Activated CD4-positive, alpha-beta T cell treated with anti-CD3 and anti-CD28 coated beads, Interleukin-2, amount 50 U/mL, for 4 hours (primary cell): ENCODE results near the gene COX4I1.
"Not testable (repeated sequence)": the region's sequence is repeated elsewhere in the genome, so short reads cannot be mapped to it uniquely, and the experiment has no call there.

Experiments
- DNase-seq, 2 experiments: peaks; one replicate each; pipeline ENCODE4 v3.0.0-alpha.2; 2020

COX4I1 gene

DNA sequence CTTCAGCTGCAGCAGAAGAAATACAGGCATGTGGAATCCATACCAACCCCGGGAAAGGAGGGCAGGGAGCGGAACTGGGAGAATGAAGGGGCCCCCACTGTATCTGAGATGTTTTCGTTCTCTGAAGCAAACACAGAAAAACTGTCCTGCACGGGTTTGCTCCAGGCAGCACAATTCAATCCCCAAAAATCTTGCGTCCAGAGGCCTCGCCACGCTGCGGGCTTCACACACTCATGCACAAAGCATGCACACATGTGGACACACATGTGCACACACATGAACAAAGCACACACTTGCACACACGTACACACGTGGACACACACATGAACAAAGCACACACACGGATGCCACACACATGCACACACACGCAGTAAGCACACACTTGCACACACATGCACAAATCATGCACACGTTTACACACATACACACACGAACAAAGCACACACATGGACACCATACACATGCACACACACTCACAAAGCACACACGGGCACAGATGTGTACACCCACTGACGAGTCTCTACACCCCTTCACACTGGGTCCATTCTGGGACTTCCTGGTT is 27.3 kb downstream of the COX4I1 start:
- DNase-seq = no peak

DNA sequence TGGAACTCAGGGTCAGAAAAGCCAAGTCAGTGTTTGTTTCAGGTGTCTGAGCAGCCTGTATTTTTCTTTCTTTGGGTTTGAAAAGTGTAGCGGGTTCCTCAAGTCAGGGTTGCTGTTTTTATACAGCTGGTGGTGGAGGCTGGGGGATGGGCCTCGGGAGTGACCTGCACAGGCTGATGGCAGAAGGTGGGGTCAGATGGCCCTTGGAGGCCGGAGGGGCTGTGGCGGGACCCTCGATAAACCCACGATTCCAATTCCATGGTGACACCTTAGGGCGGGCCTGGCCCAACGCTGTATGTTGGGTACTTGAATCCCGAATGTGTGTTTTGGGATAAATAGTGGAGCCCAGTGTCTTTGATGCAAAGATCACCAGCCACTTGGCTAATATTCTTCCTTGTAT is 28.7 kb downstream of the COX4I1 start:
- DNase-seq = no peak

DNA sequence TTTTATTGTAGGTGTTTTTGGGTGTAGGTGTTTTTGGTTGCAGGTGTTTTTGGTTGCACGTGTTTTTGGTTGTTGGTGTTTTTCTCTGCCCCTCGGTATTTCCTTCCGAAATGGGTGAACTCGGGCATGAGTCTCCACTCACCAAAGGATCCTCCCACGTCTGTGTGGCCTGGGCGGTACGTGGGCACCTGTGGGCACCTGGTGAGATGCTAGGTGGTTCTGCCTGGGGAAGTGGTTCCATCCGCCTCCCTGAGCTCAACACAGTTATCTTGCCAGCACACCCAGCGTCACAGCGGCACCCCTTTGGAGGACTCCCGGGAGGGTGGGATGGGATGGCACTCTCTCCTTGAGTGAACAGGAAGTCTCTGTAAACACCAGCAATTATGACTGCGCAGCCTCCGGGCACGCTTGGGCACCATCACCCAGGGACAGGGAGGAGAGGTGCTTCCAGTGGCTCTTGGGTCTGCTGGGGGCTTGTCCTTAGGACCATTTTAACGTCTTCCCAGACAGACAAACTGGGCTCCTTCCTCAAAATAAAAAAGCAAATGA is 29.8 kb downstream of the COX4I1 start:
- DNase-seq = no peak

DNA sequence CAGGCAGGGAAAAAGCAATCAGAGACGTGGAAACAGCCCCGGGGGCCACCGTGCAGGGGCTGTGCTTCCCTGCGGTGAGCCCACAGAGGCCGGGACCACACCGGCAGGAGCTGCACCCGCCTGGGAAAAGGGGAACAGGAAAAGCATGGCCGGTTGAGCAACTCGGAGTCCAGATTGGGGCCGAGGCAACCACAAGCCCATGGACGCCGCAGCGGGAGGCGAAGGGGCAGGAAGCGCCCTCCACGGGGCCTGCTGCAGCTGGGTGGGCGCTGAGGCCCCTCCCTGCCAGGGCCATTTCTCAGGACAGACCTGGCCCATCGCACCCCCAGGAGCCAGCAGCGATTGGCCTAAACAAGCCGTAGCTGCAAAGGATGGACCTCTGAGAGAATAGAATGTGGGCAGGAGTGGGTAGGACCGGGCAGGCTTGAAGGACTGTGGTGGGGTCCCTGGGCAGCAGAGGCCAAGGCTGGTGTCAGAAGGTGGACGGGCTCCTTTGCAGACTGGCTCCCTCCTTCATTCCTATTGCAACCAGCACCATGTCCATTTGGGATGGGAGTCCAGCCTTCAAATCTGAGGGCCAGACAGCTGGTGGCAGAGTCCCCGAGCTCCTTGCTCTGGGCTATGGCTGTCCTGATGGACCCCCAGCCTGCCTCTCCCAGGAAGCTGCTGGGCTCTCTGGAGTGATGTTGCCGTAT is 30.4 kb downstream of the COX4I1 start:
- DNase-seq = no peak

DNA sequence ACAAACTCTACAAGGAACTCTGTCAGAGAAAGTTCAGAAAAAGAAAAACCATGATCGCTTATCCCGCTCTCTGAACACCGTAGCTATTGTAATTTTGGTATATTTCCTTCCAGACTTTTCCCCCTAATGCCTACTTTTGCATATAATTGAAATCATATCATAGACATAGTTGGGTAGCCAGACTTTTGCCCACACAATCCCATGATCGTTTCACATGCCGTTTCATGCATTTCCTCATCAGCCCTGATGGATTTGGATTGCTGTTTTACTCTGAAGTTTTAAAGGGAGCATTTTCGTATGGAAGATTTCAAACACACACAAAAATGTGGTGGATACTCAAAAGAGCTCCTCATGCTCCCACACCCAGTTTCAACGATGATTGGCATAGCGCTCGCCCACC is 31.3 kb downstream of the COX4I1 start:
- DNase-seq = no peak

DNA sequence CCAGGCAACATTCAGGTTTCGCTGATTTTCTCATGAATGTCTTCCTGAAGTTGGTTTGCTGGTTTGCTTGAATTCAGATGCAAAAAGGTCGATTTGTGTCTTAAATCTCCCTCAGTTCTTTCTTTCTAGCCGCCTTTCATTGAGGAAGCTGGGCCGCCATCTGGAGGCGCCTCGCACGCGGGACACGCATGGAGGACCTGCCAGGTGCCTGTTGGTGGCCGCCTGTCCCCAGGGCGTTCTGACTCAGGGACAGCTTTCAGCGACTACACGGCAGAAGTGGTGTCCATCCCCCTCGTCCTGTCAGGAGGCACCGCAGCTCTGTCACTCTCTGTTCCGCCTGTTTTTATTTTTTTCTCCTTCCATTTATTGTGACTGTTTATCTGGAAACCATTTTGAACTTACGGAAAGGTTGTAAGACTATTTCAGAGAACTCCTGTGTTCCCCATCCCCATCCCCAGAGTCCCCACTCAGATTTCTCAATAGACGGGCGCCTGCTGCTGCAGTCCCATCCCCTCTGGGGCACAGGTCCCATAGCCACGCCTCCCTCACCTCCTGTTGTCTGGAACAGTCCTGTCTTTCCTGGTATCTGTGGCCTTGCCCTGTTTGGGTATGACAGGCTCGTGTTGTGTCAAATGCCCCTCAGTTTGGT is 33.2 kb downstream of the COX4I1 start:
- no peak for DNase-seq

DNA sequence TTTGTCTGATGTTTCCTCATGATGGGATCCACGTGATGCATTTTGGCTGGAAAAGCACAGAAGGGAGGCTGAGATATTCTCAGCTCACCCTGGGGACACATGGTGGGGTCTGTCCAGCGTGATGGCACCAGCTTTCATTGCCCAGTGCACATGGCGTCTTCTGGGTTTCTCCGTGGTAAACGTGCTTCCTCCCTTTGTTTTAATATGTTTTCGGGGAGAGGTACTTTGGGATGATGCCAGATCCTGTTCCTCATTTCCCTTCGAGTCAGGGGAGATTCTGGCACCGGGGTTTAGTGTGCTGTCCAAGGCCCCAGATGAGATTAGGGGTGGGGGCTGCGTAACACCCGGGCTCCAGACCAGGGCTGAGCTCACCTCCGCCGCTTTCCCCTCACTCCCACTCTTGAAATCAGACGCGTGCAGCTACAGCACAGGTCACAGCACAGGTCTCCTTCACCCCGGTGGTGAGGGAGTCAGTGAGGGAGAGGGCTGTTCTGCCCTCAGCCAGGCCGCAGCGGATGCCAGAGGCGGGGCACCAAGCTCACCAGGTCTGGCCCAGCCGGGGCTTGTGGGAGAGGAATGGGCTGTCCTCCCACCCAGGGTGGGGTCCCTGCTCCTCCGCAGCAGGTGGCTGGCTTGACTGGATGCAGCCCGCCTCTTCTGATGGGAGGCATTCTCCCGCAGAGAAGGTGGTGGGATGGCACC is 33.9 kb downstream of the COX4I1 start:
- DNase-seq = no peak

DNA sequence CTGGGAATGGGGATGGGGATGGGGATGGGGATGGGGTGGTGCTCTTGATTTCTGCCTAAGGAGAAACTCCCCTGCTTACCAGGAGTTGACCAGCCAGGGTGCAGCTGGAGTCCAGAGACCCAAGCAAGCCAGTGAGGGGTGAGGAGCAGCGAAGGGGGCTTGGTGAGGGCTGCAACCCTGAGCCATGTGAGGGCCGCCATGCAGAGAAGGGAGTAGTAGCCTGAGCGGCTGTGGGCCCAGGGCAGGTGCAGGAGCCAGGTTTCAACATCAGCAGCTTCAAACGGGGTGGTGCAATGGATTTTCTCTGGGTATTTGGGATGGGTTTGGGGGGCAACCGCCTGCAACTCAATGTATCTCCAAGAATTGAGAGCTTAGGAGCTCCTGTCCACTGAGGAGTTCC is 35.2 kb downstream of the COX4I1 start:
- no peak for DNase-seq

DNA sequence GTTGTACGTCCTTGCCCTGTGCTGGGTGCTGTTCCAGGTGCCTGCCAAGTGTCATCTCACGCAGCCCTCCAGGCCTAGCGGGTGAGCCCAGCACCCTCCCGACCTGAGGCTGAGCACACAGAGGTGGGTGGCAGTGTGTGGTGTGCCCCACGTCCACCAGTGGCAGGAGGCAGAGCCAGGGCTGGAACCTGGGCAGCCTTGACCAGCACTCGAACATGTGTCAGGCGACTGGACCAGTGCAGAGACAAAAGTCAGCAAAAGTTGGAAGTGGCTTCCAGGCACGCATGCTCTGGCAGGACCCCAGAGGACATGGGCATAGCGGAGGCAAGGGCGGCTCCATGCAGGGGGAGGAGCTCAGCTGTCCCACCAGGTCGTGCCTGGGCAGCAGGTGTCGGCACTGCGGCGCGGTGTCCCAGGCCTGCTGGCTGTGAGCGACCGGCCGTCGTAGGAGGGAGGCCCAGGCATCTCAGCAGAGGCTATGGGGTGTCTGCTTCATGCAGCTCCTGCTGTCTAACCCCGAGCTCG is 35.8 kb downstream of the COX4I1 start:
- no peak for DNase-seq

DNA sequence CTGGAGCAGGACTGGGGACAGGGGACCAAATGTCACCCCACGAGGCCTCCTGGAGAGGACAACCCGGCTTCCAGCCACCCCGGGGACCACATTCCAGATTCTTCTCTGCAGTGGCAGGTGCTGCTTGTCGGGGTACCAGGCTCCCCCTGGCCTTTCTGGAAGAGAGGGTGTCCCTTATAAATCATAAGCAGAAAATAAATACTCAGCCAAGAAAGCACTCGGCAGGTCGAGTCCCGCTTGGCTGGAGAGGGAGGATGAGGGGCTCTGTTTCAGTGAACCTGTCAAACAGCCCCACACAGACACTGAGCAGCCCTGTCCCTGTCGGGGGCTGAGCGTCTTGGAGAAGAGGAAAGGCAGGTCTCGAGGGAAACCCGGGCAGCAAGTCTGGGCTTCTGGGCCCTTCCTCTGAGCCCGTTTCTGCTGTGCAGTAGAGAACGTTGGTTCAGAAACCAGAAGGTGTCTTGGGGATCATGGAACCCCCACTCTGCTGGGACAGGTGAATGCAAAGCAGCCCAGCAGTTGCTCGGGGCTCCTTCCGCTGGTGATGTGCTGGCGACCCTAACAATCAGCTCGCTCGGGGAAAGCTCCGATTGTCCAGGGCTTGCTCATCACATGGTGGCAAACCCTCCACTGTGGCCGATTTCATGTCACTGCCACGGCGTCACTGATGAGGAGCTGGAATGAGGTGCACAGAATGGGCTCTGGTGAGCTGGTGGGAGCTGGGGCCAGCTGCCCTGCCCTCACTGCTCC is 36.6 kb downstream of the COX4I1 start:
- DNase-seq = no peak

DNA sequence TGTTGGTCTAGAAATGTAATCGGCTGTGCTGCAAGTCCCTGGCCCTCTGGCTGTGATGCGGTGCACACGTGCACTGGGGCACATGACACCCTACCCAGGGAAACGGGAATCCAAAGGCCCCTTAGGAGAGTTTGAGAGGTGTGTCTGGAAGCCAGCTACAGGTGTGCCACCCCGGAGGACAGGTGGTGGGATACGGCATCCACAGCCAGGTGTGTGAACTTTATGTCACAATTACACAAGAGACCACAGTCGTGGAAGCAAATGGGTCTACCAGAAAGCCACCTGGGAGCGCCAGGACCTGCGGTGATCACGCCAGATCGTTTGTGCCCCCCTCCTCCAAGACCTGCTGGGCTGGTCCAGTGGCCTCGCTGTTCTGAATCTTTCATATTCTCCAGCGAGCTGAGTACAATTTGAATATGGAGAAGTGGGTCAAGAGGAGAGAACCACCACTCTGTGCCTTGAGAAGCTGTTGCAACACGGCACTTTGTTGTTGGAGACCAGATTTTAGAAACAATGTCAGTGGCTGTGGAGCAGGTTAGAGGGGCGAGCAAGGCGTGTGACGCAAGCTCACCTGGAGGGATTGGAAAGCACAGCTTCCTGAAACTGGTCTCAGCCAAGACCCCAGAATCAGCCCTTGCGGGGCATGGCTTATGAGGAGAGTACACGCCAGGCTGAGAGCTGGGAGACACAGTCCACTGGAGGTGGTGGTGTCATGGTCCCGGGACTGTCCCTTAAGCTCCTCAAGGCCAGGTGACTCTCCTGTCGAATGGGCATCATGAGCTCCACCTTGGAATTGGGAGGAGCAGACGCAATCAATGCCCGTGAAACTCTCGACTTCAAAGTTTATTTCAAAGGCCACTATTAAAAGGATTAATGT is 37.4 kb downstream of the COX4I1 start:
- DNase-seq = no peak

DNA sequence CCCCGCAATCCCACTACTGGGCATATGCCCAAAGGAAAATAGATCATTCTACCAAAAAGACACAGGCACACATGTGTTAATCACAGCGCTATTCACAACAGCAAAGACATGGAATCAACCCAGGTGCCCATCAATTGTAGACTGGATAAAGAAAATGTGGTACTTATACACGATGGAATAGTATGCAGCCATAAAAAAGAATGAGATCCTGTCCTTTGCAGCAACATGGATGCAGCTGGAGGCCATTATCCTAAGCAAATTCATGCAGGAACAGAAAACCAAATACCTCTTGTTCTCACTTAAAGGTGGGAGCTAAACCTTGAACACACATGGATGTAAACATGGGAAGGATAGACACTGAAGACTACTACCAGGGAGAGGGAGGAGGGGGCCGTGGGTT is 38.2 kb downstream of the COX4I1 start:
- DNase-seq = not testable (repeated sequence)

DNA sequence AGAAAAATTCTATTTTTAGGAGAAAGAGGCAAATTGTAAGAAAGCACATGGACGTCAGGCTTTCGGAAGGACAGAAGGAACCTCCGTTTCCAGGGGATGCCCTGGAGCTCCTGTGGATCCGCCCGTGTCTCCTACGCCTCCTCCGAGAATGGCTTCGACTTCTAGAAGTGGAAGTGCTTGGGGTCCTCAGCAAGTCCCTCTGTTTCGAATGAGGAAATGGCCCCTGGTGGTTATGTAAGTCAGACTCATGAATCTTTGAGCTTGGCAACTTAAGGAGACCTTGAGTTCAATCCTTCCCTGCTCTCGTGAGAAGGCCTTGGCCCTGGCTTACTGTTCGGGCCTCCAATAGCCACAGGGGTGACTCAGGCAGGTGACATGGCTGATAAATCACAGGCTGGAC is 38.9 kb downstream of the COX4I1 start:
- no peak for DNase-seq

DNA sequence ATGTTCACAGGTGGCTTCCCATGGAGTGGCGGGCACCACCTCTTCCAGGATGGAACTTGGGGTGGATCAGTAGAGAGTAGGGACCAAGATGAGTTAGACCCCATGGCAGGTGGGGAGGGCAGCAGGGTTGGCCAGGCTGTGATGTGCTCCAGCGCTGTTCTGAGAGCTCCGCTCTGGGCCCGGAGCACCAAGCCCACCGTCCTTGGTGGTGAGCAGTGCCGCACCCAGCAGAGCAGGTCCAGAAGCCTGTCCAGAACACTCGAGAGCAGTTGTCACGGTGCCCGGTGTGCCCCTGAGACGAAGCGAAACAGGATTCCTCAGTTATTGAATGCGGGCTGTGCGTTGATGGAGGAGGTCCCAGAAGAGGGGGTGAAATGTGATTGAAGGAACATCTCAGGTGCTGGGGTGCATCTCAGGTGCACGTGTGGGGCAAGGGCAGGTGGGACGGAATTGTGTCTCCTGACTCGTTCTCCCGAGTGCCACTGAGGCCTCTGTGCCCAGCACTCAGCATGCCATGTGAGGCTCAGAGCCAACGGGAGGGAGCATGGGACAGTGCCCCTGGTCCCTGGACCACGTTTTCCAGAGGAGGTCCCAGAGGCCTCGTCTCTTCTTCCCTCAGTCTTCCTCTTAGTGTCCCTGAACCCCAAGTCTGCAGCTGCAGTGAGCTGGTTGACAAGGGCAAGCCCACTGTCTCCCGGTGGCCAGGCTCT is 39.5 kb downstream of the COX4I1 start:
- DNase-seq = no peak

DNA sequence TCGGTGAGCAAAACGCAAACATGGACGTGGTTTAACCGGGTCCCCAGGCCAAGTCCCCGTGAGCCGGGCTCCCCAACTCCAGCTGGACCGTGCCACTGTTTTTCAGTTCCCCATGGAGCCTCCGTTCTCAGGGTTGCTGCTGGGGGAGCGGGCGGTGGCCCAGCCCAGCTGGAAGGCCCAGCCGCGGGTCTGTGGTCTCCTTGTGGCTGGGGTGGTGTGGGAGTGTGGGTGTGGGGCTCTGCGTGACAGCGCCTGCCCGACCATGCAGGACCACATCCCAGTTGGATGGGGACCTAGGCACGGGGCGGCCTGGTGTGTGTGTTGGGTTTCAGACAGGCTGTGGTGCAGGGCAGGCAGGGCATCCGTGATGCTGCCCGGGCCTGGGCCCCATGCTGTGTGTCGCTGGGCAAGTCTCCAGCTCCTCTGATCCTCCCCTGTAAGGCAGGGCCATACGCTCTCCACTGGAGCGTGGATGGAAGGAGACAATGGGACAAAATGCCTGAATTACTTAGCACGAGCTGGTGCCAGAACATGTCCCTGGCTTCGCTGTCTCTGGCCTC is 40.3 kb downstream of the COX4I1 start:
- no peak for DNase-seq

DNA sequence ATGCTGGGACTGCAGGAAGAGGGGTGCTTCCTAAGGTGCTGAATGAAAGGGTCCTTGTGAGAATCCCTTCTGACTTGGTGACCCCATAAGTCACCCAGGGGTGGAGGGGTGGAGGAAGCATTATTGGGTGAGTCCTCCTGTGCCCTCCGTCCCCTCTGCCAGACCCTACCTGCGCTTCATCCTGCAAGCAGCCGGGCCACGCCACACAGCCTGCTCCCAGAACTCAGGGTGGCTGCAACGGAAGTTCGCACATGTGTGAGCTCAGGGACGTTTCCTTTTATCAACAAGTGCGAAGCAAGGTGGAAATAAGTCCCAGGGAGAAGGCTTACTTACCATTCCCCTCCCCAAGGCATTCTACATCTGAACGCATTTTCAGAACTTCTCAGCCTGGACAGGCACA is 40.9 kb downstream of the COX4I1 start:
- DNase-seq = no peak

DNA sequence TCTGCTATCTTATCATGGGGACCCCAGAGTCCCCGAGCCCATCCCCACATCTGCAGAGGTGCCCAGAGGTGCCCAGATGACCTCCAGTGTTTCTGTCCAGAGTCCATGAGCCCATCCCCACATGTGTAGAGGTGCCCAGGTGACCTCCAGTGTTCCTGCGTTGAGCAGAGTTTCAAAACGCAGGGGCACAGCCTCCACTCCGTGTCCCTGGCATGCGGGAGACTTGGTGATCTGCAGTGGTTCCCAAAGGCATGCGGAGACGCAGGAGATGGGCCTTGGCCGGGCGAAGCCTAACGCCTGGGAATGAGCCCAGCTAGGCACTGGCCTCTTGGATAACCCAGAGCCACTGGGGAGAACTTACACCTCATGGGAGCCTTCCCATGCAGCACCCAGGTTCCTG is 41.3 kb downstream of the COX4I1 start:
- DNase-seq = no peak

DNA sequence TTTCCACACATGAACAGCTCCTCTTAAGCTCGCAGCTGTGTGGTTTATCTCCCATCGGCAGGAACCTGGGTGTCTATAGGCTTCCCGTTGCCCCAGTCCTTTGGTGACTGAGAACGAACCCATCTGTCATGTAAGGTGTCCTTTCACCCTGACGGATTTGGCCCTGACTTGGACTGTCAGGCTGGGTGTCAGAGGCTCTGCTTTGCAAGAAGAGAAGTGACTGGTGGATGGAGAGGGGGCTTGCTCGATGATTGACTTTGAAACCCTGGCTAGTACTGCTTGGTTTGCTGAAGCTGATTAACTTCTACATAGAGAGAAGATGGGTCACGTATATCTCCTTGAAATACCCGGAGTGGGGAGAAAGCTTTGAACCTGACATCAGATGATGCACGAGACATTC is 42.9 kb downstream of the COX4I1 start:
- no peak for DNase-seq

DNA sequence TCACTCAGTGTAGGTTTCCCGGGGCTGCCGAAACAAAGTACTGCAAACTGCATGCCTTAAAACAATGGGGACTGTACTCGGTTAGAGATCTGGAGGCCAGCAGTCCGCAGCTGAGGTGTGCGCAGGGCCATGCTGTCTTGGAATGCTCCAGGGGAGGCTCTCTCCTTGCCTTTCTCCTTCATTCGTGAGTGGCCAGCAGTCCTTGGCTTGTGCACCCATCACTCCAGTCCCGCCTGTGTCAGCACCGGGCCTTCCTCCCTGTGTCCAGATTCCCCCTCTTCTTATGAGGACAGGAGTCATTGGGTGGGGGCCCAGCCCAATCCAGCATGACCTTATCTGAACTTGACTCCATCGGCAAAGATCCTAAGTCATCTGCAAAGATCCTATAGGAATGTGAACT is 43.4 kb downstream of the COX4I1 start:
- no peak for DNase-seq

DNA sequence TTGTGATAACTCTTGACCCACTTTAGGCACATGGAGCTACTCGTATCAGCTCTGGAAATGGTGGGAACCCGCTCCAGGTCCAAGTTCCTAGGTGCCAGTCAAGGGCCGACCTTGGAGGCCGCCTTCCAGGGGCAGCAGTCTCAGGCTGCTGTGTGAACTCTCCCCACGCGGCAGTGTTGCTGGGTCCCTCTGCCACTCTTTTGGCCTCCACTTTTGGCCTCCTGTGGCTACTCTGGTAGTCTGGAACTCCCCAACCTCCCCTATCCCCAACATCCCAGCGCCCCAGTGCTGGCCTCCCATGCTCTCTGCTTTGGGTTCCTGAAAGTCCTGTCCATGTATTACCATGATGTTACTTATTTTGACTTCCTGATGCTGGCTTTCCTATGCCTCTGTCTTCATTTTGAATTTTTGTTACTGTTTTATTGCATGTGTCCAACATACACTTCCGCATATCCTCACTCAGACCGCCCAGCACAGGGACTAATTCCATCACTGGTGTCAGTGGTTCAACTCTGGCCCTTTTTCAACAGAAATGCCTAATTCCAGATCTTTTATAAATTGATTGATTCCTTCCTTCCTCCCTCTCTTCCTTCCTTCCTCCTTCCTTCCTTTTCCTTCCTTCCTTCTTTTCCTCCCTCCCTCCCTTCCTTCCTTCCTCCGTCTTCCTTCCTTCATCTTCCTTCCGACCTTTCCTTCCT is 44.1 kb downstream of the COX4I1 start:
- no peak for DNase-seq
